ENCODE data around the gene KCNQ1.

The KCNQ1 gene

DNA sequence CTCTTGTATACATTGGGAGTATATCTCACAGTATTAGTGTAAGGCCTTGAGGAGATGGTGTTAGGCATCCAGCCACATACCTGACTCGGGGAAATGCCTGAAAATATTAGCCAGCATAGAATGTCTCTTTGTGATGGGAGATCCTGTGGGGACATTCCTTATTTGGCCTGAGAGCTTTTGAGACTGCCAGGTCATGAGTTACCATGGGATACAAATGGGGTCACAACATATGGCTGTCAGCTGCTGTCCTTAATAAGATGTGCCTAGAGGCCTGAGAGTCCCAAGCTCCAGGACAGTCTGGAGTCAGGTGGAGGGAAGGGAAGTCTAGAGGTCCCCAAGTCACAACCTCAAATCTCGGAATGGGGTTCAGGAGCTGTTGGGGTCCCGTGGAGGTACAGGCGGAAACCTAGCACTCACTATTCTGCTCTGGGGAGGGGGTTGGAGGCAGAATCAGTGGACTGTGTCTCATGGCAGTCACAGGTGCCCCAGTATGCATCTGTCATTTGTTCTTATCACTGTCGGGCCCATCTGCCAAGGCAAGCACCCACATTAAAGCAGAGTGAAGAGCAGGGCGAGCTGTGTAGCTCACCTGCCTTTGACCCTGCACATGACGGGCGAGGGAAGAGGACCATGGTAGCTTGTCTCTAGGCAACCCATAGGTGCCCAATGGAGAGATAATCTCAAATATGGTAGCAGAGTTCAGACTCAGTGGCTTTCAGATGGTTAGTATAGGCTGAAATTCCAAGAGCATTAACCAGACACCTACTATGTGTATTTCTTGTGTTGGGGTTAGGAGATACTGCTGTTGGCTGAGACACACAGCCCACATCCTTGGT lies 225.0 kb downstream of the KCNQ1 start:
- no peak for DNase-seq

DNA sequence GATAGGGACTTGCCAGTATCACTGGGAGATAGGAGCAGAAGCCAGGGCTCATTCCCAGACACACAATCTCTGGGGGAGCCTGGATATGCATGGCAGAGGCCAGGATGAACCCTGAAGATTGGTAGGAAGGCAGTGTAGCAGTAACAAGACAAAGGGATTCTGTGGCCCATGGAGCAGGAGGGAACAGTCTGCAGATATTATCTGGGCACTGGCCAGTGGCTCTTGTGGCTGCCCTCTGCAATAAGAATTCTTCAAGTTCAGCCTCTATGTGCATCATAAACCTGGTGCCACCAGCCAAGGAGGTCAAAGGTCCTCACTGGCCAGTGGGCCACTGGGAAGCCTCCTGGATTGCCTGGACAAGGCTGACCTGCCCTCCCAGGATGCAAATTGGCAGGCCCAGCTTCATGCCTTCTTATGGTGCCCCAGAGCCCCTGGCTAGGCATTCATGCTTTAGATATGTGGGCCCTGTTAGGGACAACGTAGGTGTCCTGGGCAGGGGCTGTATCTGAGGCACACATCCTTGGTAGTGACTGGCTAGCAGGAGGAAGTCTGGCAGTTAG lies 225.8 kb downstream of the KCNQ1 start:
- no peak for DNase-seq

DNA sequence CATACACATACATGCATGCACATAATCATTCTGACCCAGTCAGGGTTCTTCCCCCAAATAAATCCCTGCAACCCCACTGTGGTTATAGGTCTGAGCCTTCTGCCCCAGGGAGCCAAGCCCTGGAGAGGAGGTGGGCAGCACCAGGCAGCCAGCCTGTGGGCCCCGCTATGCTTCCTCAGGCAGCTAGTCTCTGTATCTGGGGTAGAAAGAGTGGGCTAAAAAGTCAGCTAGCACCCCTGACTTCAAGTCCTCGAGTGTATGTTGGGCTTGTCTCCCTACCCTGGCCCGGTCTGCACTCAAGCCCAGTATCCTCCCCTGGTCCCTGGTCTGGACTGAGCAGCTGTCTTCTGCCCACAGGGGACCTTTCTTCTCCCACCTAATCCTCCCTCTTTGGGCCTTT lies 226.9 kb downstream of the KCNQ1 start:
- no peak for DNase-seq

DNA sequence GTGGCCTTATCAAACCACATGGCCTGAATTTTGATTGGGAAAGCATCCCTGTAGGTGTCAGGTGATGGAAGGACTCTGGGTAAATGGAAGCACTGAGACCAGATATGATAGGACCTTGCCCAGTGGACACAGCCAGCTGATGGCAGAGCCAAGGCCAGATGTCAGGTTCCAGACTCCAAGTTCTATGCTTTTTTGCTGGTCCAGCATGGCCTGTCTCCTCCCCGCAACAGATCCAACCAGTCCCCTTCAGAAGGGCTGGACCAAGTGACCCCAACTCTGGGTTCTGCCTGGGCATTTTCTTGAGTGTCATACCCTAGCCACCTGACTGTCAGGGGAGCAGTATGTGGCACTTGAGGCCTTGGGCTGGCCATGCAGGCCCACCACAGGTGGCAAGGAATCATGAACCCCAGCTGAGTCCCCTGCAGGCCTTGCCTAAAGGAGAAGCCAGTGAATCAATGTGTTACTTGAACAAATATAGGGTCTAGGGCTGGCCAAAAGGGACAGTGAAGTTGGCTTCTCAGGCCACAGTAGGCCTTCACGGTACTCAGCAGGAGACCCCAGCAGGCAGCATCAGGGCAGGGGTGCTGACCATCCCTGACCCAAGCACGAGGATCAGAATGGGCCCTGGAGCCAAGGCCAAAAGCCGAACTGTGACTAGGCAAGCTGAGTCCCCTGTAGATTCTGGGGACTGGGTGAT lies 227.9 kb downstream of the KCNQ1 start:
- DNase-seq = no peak

DNA sequence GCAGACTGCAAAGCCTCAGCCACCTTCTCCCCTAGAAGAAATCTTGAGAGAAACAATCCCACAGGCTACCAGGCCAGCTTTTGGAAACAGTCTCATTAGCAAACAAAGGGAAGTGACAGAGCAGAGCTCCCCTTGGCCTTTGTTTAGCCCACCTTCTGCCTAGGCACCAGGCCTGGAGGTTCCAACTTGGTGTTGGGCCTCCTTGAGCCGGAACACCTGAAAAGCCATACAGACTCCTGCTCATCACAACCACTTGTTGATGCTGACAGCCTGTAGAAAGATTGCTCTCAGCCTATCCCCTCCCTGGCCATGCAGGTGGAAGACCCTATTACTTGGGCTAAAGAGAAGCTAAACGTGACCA lies 228.4 kb downstream of the KCNQ1 start:
- DNase-seq = no peak

DNA sequence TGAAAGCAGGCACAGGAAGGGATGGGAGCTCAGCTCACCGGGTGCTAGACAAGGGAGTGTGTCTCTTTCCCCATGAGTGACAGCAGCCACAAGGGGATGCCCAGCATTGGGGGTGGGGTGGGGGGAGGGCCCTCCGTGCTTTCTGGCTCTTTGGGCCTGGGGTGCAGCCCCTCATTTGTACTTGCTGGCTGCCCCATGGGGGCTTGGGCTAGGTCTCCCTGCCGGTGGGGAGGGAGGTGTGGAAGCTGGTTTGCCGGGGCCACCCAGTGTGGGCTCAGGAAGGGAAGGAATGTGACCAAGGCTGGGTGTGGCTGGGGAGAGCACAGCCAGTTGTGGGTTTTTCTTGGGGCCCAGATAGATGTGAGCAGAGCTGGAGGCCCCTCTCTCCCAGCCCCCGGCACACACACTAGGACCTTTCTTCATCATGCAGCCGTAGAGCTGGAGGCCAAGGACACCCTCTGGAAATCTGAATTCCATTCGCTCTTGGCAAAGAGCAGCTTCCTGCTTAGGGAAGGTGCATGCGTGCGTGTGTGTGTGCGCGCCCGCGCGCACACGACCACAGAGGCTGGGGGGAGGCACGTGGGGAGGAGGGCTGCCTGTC lies 229.2 kb downstream of the KCNQ1 start:
- DNase-seq = no peak

DNA sequence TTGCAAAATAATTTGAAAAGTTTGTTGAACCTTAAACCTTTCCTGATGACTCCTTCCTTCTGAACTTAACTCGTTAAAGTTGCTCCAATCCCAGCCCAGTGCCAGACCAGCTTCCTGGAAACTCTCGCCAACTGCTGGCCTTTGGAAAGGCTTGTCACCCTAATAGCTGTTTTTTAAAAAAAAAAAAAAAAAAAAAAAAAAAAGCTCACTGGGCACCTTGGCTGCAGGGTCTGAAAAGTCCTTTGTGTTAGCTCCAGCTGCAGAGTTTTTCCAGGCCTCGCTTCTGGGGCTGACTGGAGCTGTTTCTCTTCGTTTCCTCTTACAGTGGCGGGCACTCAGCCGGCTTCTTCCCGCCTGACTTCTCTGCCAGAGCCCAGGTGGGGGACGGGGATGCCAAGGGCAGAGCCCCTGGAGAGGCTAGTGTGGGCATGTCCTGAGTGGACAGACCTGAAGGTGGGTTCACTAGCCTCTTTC lies 229.9 kb downstream of the KCNQ1 start:
- no peak for DNase-seq

DNA sequence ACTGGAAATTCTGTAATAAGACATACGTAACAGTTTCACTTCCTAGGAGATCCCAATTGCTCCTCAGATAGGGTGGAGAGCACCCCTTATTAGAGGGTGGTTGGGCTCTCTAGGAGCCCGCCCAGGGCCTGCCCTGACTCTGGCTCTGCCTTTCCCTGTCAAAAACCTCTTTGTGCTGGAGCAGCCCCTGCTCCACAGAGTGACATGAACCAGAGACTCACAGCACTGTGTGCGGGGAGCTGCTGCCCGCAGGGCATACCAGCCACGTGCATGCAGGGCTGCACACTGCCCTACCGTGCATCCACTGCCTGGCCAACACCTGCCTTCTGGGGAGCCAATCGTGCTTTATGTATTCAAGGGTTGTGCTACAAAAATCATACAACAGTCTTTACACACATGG lies 230.7 kb downstream of the KCNQ1 start:
- no peak for DNase-seq

DNA sequence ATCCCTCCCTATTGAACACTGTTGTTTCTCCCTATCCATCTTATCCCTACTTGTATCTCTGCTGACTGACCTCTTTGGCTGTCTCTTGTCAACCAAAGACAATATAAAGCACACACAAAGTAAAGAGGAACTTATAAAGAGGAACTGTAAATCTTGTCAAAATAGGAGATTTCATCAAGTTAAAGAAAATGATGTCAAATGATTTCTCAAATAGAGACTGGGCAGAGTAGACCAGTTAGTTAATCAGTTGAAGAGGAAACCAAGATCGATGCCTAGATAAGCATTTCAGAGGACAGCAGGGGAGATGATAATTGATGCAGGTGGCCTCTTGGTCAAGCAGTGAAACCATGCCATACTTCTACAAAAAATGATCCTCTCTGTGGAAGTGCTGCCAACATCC lies 232.3 kb downstream of the KCNQ1 start:
- DNase-seq = no peak

DNA sequence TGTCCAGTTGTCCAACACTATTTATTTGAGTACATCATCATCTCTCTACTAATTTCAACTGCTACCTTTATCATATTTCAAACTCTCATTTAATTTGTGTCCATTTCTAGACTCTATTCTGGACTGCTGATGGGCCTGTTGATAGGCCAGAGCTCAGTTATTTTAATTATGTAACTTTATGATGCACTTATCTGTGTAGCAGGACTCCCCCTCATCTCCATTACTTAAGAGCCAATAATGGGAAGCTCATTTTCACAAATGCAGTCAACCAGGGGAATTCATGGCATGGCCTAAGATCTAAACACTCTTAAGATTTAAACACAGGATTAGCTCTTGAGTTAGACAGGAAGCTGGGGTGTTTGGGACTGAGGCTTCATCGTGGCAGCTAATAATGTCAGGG lies 233.6 kb downstream of the KCNQ1 start:
- no peak for DNase-seq

DNA sequence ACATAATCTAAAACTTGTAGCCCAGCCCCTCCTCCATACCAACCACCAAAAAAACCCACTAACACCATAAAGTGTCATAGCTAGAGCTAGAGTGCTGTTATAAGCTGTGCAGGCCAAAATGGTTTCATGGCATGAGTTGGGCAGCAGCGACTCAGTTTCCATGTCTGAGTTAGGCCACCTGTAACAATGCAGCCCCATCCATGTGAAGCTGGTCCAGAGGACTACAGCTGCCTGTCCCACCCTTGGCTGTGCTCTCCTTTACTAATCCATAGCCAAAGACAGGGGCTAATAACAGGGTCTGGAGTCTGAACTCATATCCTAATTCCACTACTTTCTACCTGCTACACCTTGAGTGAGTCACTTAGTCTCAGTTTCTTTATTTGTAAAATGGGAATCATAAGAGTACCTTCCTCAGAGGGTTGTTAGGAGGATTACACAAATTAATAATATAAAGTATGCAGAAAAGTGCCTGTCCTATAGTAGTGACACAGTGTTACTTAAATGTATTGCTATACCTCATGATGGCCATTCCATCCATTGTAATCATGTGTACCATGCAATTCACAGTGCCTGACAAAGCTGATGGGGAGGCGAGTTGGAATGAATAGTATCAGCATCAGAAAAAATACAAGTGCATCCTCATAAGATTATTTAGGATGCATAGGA lies 234.3 kb downstream of the KCNQ1 start:
- DNase-seq = no peak

DNA sequence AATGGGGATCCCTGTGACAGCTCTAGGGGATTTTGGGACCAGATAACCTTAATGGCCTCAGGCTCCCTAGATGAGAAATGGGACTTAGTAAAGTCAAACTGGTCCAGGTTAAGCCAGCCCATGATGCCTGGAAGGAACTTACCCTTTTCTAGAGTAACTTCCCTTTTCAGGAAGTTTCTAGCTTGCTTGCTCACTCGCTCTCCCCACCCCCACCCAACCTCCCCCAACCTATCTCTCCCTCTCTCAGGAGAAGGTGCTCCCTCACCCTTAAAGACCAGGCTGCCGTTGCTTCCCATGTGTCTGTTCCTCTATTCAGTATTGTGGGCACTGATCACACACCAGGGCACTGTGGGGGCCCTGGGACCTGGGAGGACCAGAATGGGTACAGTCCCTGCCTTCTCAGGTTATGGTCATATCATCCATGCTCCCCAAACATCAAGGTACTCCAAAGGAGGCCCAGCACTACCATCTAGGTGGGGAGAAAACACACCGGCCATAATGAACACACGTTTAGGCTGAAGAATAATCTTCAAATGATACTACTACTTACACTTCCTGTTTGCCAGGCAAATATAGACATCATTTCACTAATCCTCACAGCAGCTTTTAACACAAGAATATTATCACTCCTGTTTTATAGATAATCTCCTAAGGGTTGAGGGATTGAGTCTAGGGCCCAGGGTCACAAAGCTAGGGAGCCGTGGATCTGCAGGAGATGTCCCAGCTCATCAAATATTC lies 236.8 kb downstream of the KCNQ1 start:
- DNase-seq = no peak

DNA sequence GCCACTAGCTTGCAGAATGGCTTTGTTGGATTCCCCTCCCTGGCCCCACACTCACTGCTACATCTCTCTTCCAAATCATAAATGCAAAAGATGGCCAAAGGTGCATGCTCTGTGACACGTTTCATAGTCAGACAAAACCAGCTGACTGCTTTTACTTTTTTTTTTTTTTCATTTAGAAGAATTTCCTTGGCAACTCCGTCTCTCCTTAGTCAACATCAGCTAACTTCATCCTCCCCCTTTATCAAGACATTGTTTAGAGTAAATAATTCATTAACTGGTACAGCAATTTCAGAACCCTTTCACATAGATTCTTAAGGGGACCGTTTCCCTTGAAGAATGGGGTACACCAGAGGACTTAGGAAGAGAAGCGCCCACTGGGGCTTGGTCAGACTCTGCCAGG lies 239.0 kb downstream of the KCNQ1 start:
- no peak for DNase-seq

DNA sequence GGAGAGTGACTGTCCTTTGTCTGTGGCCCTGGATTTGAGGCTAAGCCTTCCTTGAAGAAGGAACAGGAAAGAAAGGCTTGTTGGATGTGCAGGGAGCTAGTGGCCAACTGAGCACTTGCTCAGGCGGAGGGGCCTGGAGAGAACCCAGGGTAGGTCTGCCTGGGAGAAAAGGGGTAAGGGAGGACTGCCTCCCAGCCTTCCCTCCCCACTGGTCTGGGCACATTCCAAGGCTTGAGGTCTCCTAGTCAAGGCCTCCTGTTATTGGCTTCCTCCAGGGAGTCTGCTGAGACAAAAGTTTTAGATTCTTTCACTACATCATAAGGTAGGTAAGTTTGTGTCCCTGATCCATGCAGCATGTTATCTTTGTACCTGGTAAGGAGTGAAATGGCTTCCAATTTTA lies 239.8 kb downstream of the KCNQ1 start:
- no peak for DNase-seq

DNA sequence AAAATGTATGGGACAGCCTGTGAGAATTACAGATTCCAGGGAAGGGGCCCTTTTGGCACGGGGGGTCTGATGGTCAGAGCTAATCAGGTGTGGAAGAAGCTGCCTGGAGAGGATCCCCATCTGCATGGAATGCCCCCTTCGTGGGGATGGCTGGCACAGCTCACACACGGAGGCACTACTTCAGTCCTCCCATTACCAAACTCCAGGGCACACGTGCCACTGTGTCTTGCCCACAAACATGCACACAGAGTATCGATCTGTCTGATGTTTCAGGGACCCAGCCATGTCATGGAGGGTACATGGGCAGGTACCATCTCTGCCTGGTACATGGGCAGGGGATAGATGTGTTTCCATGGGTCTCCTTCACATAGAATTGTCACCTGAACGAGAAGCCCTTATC lies 240.2 kb downstream of the KCNQ1 start:
- no peak for DNase-seq

DNA sequence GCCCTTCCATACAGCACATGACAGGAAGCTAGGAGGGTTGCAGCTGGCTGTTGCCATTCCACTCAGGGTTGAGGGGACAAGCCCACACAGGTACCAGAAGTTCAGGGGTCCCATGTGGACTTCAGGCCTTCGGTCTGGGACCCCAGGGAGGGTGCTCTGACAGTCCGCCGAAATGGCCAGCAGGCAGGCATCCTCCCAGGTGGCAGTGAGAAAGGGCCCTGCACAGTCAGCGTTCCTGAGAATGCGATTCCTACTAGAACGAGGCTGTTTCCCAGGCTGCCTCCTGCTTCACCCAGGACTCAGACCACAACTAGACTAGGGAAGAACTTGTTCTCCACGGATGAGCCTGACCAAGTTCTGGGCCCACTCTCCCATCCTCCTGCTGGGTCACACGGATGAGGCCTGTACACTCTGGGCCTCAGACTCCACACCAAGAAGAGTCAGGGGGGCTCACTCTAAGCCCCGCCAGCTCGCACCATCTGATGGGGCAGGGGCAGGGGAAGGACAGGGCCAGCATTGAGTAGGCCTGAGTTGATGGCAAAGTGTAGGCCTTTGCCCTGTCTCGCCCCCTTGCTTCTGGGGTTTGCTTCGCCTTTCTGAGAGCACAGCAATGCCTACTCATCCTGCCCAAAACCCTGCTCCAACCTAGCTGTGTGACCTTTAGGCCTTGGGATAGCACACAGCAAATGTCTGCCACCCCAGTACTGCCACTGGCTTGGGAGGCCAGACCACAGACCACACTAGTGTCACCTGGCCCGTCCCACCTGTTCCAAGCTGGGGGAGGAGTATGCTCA lies 241.0 kb downstream of the KCNQ1 start:
- no peak for DNase-seq

DNA sequence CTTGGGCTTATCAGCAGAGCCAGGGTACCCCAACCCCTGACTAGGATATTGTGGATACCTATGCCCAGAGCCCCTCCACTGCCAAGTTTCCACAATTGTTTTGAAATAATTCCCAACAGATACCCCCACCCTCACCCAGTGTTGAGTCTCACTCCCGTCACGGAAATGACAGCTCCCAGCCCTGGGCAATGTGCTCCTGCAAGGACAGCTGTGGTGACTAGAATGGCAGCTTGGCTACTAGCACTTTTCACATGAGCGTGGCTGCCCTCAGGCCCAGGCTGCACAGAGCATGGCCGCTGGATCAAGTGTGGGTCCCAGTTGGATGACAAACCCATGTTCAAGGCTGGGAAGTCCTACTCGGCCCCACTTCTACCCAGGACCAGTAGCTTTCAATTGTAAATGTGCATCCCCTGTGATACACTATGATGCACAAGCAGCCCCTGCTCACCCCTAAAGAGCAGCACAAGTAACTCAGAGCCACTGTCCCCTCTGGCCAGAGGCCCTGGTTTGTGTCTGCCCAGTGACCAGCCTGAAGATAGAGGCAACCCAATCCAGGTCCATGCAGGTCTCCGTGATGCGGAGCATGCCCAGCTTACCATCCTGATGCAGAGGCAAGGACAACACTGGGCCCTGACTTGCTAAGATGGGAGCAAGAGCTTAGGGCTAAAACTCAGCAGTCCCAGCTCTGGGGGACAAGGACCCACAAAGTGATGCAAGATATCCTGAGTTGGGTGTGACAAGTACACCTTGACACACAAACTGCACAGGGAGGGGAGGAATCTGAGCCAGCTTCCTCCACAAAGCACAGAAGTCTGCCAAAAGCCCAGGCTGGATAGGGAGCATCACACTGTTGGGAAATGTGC lies 241.8 kb downstream of the KCNQ1 start:
- no peak for DNase-seq

DNA sequence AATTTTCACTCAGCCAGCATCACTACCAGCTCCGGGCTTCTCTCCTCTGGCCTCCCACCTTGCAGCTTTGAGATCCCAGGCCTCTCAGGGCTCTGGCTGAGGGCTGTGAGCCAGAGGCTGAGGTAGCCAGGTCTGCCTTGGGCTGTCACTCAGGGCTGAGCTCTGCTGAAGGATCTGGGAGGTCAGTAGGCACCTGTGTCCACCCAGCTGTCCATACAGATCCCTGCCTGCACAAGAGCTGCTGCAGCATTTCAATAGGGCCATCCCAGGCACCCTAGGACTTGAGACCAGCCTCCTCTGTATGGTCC lies 242.4 kb downstream of the KCNQ1 start:
- no peak for DNase-seq

DNA sequence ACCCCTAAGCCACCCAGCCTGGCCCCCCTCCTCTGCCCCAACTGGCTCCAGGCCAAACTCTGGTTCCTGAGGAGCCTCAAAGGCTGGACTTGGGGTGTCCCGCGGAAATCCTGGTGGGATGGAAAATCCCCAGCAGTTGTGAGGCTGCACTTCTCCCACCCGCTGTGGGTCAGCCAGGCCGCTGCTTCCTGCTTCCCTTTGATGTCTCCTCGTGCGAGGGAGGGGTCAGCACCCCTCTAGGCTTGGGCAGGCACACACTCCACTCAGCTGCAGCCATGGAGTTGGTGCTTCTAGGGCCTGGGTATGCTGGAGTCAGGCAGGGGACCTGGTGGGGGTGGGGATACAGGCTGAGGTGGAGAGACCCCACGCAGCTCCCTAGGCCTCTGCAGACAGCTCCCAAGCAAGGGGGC lies 243.0 kb downstream of the KCNQ1 start:
- no peak for DNase-seq

DNA sequence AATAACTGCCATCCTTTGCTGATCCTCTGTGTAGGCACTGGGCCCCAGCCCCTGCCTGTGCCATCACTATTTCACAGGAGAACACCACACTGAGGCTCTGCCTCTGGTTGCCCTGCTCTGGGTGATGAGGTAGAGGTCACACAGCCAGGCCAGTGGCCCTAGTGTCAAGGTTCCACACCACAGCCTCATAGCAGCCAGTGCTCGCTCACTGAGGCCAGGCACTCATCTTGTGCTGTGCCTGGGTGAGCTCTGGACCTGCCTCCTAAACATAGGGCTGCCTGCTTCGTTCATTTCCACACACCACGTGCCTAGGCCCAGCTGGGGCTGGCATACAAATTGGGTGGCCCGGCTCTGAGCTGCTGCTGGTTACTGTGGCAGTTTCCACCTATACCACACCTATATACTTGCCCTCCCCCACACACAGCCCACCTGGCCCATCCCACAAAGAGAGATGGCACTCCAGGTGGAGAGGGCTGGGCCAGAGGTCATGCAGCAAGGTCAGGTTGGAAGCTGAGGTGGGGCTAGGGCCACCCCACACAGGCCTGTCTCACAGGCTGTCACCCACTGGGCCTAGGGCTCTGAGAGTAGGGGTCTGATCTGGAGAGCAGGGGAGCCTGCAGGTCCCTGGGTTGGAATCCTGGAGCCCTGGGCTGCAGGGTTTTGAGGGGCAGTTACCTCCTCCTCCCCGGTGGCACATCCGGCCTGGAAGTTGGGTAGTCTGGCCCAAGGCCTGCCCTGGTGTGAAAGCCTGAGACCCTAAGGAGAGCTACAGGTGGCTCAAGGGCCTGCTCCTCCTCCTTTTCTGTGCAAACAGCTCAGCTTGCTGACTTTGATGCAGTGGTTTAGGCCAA lies 243.8 kb downstream of the KCNQ1 start:
- DNase-seq = no peak
